Type B pancreatic cell (in vitro differentiated cells): ENCODE data around the gene CCL7. TPM values are rescaled to one million over a fixed set of nuclear protein-coding genes. Genes with fewer than 3 reads are reported as not detected.

Source experiments
- DNase-seq: peaks from one replicate; pipeline ENCODE4 v3.0.0; 2021; ENCODE audit warnings: mixed read lengths; ENCODE audit not compliant: unreplicated experiment; ENCODE audit errors: extremely low spot score
- H3K27ac Mint-ChIP-seq: 2 replicates; pipeline ENCODE4 v1.8.0; 2021; ENCODE audit warnings: mild to moderate bottlenecking, mixed read lengths
- H3K27me3 Mint-ChIP-seq: 2 replicates; pipeline ENCODE4 v1.8.0; 2021; ENCODE audit warnings: mixed read lengths
- H3K36me3 Mint-ChIP-seq: 2 replicates; pipeline ENCODE4 v1.8.0; 2021; ENCODE audit warnings: mixed read lengths
- H3K4me1 Mint-ChIP-seq: one replicate; pipeline ENCODE4 v1.8.0; 2021; ENCODE audit warnings: mixed read lengths; ENCODE audit not compliant: unreplicated experiment
- H3K4me3 Mint-ChIP-seq: 2 replicates; pipeline ENCODE4 v1.8.0; 2021; ENCODE audit warnings: mild to moderate bottlenecking, mixed read lengths
- H3K9me3 Mint-ChIP-seq: 2 replicates; pipeline ENCODE4 v1.8.0; 2021; ENCODE audit warnings: mixed read lengths
- total RNA-seq: library from RNA; stranded (reverse); gene quantifications from 2 replicates; pipeline ENCODE4 v1.2.1, GENCODE V29; 2021; ENCODE audit warnings: low replicate concordance
- TF ChIP-seq, protein P1 (sequence below): fragments of 200-600 bp; sonication (generic); conservative IDR thresholded peaks from 2 replicates; pipeline ENCODE4 v1.5.0; 2021; ENCODE audit warnings: antibody characterized with exemption, mild to moderate bottlenecking

Gene CCL7
- total RNA-seq, 1 donor from 2014 or later, result not detected

GRCh38 chr17:34261568-34262337 is 8.3 kb upstream of the CCL7 start:
- H3K36me3 Mint-ChIP-seq, result no peaks in the 10 kb centered on the region
- no peaks in the 10 kb centered on the region for H3K4me1 Mint-ChIP-seq
- TF ChIP-seq, protein P1, sequence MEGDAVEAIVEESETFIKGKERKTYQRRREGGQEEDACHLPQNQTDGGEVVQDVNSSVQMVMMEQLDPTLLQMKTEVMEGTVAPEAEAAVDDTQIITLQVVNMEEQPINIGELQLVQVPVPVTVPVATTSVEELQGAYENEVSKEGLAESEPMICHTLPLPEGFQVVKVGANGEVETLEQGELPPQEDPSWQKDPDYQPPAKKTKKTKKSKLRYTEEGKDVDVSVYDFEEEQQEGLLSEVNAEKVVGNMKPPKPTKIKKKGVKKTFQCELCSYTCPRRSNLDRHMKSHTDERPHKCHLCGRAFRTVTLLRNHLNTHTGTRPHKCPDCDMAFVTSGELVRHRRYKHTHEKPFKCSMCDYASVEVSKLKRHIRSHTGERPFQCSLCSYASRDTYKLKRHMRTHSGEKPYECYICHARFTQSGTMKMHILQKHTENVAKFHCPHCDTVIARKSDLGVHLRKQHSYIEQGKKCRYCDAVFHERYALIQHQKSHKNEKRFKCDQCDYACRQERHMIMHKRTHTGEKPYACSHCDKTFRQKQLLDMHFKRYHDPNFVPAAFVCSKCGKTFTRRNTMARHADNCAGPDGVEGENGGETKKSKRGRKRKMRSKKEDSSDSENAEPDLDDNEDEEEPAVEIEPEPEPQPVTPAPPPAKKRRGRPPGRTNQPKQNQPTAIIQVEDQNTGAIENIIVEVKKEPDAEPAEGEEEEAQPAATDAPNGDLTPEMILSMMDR, result no peak
- no peak overlapping the region for H3K27ac Mint-ChIP-seq
- no peak for DNase-seq
- no peaks in the 10 kb centered on the region for H3K9me3 Mint-ChIP-seq
- peaks cover 34% of the 10 kb centered on the region for H3K27me3 Mint-ChIP-seq
- H3K4me3 Mint-ChIP-seq, result no peak overlapping the region

GRCh38 chr17:34265711-34266110 is 4.3 kb upstream of the CCL7 start:
- no peak overlapping the region for H3K4me3 Mint-ChIP-seq
- TF ChIP-seq, protein P1, result no peak
- DNase-seq, result no peak
- H3K27ac Mint-ChIP-seq, result no peak overlapping the region
- H3K9me3 Mint-ChIP-seq, result no peaks in the 10 kb centered on the region
- H3K27me3 Mint-ChIP-seq, result peaks cover 29% of the 10 kb centered on the region
- H3K36me3 Mint-ChIP-seq, result no peaks in the 10 kb centered on the region
- no peaks in the 10 kb centered on the region for H3K4me1 Mint-ChIP-seq

DNA sequence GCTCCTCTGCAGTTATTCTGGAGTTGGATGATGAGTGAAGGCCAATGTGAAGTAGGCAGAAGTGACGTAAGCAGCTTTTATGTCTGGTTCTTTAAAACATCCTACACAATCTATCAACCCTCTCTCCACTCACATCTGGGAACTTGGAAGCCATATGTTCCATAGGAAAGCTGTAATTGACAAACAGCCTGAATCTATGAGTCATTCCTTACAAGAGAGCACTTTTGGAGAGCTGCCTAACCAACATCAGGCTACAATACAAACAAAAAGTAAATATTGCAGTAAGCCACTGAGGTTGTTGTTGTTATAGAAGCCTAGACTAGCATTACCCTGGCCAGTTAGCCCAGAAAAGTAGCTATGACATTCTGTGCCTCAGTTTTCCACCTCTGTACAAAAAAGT is 5.9 kb downstream of the CCL7 start:
- Mint-ChIP-seq H3K4me1 (no peaks in the 10 kb centered on the region), H3K36me3 (no peaks in the 10 kb centered on the region), H3K9me3 (peaks cover under 1% of the 10 kb centered on the region), H3K27ac (no peak overlapping the region), H3K4me3 (no peak overlapping the region), H3K27me3 (peaks cover 35% of the 10 kb centered on the region)
- no peak for DNase-seq
- TF ChIP-seq, protein P1, result no peak

DNA sequence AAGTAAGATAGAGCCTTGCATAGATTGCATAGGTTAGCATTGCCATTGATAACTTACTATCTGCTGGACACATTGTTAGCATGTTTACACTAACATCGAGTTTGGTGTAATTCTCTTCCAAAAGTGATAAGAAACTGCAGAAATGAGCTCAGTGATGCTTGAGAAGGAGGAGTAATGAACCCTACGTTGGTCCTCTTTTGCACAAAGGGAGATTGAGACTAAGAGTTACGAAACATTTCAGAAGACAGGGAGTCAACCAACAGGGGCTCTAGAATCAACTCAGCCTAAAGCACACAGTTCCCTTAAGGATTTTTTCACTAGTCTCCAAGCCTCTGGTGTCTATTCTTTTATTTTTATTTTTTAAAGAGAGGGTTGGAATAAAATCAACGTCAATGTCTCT is 6.8 kb downstream of the CCL7 start:
- no peak for DNase-seq
- no peaks in the 10 kb centered on the region for H3K4me1 Mint-ChIP-seq
- no peaks in the 10 kb centered on the region for H3K36me3 Mint-ChIP-seq
- H3K9me3 Mint-ChIP-seq, result peaks cover 5% of the 10 kb centered on the region
- H3K27ac Mint-ChIP-seq, result no peak overlapping the region
- H3K4me3 Mint-ChIP-seq, result no peak overlapping the region
- TF ChIP-seq, protein P1, result no peak
- peaks cover 36% of the 10 kb centered on the region for H3K27me3 Mint-ChIP-seq

- H3K27ac Mint-ChIP-seq, result no peak overlapping the region
- H3K9me3 Mint-ChIP-seq, result peaks cover 5% of the 10 kb centered on the region
- TF ChIP-seq, protein P1, result no peak
- H3K4me1 Mint-ChIP-seq, result no peaks in the 10 kb centered on the region
- H3K4me3 Mint-ChIP-seq, result no peak overlapping the region
- no peaks in the 10 kb centered on the region for H3K36me3 Mint-ChIP-seq
- DNase-seq, result no peak
- H3K27me3 Mint-ChIP-seq, result peaks cover 60% of the 10 kb centered on the region
Observed at GRCh38 chr17:34283571-34283970, 13.6 kb downstream of the CCL7 start.
